OCI-LY1 (cell line): Measurements from ENCODE around the gene GRIN2A.

Experiments
- CTCF ChIP-seq: fragments of 200-600 bp; sonication (generic), shearing (Covaris generic); IDR thresholded peaks from 2 replicates; pipeline ENCODE4 v1.5.1; 2017; ENCODE audit warnings: mild to moderate bottlenecking, antibody characterized with exemption, low read length, moderate library complexity, mixed read lengths
- EZH2 ChIP-seq: fragments of 200-600 bp; sonication (generic), shearing (Covaris generic); IDR thresholded peaks from 2 replicates; pipeline ENCODE4 v1.8.0; 2017; ENCODE audit warnings: borderline replicate concordance, mixed run types, mild to moderate bottlenecking, antibody characterized with exemption, low read length, moderate library complexity, mixed read lengths

DNA sequence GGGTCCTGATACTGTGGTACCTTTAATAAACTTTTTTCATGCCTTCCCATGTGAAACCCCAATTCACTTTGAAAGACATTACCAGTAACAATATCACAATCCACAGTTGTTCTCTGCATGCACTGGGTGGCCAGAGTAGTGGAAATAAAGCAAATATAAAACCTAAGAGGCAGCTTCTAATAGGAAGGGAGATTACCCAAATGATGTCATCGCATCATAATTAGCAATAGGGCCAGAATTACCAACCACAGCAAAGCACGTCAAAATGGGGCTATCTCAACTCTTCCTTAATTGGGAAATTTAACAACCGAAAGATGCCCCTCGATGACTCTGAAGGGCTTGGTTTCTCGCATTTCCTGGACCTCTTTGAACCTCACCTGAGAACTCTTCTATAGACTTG is 224.8 kb downstream of the GRIN2A start:
- TF ChIP-seq CTCF = no peak
- no peak for TF ChIP-seq EZH2
